SK-N-SH treated with all-trans-retinoic acid at 6 μM for 48 hours (cell line): ENCODE measurements around the gene DNPH1.

Experiments
- SNAI2 ChIP-seq: fragments of 250-450 bp; sonication (Bioruptor Pico); IDR thresholded peaks from 2 replicates; pipeline ENCODE4 v1.5.0; 2020; ENCODE audit warnings: mild to moderate bottlenecking, moderate library complexity
- TF ChIP-seq, protein P1 (sequence below): fragments of 250-450 bp; sonication (Bioruptor Pico); IDR thresholded peaks from 2 replicates; pipeline ENCODE4 v1.5.0; 2020; ENCODE audit warnings: mild to moderate bottlenecking, moderate library complexity

DNA sequence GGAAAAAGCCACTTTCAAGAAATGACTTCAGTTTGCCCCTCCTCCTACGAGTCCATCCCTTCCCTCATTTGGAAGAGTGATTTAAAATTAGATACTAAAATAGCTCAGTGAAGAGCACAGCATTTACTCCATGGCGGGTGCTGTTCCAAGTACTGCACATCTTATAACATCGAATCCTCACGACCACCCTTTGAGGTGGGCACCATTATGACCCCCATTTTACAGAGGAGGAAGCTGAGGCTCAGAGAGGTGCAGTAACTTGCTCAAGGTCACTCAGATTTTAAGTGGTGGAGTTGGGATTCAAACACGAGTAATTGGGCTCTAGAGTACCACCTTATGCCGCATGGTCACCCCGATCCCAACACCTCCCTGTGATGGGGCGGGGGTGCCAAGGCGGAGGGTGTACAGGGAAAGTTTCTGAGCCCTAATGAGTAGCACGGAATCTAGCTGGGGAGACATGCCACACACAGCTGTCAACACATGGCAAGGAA is 39.5 kb upstream of the DNPH1 start:
- no peak for TF ChIP-seq SNAI2 (CRISPR knock-in tag)
- TF ChIP-seq, protein P1, sequence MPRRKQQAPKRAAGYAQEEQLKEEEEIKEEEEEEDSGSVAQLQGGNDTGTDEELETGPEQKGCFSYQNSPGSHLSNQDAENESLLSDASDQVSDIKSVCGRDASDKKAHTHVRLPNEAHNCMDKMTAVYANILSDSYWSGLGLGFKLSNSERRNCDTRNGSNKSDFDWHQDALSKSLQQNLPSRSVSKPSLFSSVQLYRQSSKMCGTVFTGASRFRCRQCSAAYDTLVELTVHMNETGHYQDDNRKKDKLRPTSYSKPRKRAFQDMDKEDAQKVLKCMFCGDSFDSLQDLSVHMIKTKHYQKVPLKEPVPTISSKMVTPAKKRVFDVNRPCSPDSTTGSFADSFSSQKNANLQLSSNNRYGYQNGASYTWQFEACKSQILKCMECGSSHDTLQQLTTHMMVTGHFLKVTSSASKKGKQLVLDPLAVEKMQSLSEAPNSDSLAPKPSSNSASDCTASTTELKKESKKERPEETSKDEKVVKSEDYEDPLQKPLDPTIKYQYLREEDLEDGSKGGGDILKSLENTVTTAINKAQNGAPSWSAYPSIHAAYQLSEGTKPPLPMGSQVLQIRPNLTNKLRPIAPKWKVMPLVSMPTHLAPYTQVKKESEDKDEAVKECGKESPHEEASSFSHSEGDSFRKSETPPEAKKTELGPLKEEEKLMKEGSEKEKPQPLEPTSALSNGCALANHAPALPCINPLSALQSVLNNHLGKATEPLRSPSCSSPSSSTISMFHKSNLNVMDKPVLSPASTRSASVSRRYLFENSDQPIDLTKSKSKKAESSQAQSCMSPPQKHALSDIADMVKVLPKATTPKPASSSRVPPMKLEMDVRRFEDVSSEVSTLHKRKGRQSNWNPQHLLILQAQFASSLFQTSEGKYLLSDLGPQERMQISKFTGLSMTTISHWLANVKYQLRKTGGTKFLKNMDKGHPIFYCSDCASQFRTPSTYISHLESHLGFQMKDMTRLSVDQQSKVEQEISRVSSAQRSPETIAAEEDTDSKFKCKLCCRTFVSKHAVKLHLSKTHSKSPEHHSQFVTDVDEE (CRISPR knock-in tag): no peak
